NCI-H146 (cell line): ENCODE measurements around the gene BORCS5.

Experiments used
- DNase-seq: peaks from one replicate; lab custom pipeline; 2025; lab: John Stamatoyannopoulos, UW

Gene BORCS5

DNA sequence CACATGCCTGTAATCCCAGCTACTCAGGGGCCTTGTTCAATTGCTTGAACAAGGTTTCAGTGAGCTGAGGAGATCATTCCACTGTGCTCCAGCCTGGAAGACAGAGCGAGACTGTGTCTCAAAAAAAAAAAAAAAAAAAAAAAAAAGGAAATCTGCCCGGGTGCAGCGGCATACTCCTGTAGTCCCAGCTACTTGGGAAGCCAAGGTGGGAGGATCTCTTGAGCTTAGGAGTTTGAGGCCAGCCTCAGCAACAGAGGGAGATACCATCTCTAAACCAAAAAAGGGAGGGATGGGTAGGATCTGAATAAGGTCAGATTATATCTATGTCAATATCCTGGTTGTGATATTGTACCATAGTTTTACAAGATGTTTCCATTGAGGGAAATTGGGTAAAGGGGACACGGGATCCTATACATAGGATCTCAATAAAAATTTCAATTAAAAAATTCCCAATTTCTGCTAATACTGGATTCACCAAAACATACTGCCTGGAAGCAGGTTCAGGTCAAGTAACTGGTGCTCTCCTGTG, 76.4 kb downstream of the BORCS5 start:
- DNase-seq, result no peak

DNA sequence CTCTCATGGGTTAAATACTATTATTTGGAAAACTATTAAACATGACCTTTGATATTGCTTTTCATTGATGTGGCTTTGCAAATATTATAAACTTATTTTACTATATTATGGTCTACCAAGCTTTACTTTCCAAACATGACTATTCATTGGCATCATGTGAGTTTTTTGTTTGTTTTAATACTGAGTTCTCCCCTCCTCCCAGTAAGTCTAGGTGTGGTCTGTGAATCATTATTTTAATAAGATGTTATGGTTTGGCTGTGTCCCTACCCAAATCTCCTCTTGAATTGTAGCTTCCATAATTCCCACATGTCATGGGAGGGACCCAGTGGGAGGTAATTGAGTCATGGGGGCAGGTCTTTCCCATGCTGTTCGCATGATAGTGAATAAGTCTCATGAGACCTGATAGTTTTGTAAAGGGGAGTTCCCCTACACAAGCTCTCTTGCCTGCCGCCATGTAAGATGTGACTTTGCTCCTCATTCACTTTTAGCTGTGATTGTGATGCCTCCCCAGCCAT, 80.0 kb downstream of the BORCS5 start:
- DNase-seq, result no peak

DNA sequence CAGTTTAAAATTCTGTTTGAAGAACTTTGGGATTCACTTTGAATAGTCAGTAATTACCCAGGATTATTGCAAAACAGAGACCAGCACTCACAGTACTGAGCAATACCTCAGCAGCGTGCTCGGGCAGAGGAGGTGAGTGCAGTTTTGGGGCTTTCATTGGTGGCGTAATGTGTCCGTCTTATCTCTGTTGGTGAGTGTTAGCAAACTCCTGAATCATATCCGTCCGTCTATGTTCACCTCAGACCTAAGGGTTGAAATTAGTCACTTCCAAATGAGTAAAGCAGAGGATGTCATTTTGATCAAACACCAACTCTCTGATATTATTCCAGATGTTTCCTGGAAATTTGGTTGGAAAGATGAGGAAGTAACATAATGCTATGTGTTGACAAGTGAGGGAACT, 82.8 kb downstream of the BORCS5 start:
- no peak for DNase-seq

DNA sequence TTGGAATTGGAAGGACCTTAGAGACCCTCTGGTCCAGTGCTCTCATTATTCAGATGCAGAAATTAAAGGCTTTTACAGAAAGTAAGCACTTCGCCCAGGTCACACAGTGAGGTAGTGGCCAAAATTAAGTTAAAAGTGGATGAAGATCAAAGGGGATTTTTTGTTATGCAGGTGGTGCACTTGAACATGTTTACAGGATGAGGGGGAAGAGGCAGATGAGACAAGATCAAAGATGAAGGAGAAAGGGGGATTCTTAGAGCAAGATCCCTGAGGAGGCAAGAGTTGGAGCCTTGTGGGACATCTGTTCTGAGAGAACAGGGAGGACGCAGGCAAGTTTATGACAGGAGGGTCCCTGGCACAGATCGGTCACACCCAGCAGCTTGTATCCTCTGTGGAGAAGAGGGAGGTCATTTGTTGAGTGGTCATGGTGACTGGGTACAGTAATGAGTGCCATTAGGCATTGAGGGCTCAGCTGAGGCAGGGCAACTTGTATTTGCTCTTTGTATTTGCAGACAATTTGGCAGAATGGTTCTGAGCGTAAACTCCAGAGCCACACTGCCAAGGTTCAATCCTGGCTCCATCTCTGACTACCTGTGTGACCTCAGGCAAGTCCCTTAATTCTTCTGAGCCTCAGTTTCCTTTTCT, 84.0 kb downstream of the BORCS5 start:
- peak; percentile 97 for DNase-seq

DNA sequence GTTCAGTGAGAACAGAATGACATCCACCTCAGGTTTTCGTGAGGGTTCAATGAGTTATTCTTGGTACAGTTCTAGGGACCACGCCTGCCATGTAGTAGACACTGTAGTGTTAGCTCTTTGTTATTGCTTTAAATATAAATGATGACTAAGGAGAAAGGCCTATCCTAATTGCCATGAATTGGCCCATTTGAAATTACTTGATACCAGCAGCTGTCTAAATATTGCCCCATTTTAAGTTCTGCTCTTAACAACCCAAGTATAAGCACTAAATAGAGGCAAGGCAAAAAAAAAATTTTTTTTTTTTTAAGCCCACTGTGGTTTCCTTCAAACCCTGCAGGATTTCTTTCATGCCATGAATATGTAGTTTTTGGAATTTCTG, 84.5 kb downstream of the BORCS5 start:
- DNase-seq, result peak; percentile 95

DNA sequence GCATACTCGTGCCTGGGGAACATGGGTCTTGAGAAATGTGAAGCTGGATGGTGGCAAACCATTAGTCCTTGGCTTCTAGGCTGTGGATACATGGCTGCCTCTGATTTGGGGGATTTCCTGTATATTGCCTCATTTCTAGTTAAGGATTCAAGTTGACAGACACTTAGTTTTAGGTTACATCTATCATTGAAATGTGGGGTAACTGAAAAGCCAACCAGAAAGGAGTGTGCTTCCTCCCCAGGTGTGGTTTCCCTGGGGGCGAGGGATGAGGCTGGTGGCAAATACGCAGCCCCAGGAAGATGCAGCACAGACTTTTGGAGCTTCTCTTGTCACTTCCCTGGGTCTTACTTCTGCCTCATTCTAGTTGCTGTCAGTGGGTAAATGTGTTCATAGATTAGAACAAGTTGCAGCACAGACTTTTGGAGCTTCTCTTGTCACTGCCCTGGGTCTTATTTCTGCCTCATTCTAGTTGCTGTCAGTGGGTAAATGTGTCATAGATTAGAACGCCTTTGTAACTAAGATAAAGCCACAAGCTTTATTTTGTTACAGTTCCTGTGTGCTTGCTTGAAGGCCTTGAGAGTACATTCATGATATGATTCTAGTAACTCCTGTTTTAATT, 85.1 kb downstream of the BORCS5 start:
- DNase-seq, result peak; percentile 42

DNA sequence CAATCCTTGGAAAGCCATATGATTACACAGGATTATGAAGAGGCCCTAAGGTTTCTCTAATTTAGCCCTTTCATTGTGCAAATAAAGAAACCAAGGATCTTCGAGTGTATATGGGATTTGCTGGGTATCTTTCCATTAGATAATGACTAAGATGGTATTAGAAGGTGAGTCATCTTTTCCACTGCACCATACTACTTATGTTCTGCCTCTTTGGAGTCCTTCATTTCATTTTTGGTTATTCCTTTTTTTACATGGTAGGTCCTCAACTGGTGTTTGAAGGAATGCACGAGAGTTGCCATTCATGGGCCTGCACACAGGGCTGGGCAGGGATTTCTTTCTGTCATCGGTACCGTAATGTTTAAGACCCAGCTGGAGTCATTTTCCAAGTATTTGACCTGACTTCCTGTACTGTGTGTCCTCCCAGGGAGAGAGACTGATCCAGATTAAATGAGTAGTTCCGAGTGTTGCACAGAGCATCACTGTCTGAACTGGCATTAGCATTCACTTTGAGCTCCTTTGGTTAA, 85.7 kb downstream of the BORCS5 start:
- peak; percentile 36 for DNase-seq

DNA sequence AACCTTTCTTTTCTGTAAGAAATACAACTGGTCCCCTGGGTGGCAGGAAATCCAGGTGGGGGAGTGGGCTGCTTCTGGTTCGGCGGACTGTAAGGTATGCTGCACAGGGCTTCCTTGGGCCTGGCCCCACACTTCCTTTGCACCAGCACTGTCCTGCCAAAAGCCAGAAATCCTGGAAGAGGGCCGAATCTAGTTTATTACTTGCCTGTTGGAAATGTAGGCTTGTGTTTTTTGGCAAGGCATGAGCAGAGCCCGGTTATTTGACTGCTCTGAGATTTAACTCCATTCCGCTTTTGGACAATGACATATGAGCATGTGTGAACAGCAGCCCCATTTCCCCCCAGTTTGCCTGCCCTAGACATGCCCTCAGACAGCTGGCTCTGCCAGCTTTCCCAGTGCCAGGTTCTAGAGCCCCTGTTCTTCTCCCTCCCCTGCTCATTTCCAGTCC, 86.6 kb downstream of the BORCS5 start:
- no peak for DNase-seq

DNA sequence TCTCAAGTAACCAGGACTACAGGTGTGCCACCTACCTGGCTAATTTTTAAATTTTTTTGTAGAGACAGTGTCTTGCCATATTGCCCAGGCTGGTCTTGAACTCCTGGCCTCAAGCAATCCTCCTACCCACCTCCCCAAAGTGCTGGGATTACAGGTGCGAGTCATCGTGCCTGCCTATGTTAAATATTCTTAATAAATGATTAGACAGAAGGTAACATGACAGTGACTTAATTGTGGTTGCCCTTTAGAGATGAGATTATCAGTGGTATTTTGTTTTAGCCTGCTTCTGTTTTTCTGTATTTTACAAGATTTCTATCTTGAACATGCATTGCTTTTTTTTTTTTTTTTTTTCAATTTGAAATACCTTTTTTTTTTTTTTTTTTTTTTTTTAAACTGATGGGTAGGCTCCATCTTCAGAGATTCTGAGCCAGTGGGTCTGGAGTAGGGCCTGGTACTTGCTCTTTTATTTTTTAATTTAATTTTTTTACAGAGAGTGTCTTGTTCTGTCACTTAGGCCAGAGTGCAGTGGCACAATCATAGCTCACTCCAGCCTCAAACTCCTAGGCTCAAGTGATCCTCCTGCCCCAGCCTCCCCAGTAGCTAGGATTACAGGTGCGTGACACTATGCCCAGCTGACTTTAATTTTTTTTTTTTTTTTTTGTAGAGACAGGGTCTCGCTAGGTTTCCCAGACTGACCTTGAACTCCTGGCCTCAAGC, 88.4 kb downstream of the BORCS5 start:
- no peak for DNase-seq

DNA sequence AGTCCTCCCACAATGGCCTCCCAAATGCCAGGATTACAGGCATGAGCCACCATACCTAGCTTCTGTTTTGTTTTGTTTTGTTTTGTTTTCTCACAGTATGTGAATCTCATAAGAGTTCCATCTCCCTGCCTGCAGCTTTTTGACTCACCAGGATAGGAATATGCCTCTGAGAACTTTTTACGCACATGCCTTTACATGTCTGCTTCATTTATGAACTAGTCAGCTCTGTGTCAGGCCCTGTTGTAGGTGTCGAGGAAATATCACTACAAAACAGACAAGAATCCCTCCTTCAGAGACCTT, 89.0 kb downstream of the BORCS5 start:
- DNase-seq, result no peak

DNA sequence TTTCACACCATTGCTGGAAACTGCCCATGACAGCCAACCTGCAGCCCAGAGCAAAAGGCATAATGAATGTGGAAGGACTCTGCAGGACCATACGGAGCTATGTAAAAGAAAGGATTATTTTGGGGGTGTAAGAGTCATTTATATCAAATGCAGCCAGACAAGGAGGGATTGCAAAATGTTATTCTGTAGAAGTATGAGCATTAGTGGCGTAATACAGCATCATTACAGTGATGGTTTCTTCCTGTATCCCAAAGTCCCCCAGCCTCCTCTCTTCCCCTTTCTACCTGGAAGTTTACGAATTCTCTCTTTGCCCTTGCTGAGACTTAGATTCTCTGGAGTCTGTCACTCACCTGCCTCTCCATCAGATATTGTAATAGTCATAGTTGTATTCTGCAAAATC, 89.9 kb downstream of the BORCS5 start:
- DNase-seq, result no peak

DNA sequence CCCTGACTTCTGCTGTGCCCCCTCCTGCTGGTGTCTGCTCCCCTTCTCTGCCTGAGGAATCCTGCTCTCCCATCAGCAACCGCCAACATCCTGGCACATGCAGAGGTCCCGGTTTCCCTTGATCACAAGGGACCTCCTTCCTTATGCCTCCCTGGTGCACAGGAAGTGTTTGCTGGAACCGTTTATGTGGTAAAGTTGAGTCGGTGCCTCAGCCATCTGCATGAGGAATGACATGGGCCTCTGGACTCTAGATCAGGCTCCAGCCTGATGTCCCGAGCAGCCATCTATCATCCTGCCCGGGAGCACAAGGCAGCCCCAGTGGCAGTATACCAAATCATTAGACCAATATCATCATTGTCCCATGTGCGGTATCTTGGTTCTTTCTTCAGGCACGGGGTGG, 90.4 kb downstream of the BORCS5 start:
- no peak for DNase-seq

DNA sequence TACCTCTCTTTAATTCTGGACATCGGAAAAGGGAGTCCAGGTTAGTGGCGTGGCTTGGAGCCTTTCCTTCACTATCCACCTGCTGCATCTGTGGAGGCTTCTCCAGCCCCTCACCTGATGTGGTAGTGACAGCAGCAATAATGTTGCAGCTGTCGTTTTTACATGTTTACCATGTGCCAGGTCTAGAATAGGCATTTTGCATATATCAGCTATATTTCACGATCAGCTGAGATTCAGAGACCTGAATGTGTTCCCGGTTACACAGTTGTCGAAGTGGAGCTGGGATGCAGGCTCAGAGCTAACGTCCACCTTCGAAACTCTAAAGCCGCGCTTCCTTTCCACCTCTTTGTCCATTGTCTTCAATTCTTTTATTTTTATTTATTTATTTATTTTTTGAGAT, 91.0 kb downstream of the BORCS5 start:
- DNase-seq, result no peak

DNA sequence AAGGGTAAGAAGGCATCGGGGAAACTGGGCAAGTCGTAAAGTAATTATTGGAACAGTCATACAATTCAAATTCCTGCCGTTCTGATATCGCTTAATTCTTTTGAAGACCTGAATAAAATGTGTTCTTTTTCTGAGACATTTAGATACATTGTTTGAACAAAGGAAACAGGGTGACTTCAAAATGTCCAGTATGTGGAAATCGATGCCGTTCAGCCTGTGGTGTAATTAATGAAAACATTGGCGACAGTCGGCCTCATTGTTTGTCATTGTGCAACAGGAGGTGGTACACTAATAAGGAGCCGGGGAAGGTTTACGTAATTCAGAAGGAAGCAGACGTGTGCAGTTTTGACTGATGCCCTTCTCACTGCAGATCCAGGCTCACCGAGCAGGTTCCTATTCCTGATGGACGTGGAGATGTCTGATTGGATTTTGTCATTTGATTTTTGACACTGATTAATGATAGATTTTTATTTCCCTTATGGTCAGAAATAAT, 92.7 kb downstream of the BORCS5 start:
- peak; percentile 95 for DNase-seq

DNA sequence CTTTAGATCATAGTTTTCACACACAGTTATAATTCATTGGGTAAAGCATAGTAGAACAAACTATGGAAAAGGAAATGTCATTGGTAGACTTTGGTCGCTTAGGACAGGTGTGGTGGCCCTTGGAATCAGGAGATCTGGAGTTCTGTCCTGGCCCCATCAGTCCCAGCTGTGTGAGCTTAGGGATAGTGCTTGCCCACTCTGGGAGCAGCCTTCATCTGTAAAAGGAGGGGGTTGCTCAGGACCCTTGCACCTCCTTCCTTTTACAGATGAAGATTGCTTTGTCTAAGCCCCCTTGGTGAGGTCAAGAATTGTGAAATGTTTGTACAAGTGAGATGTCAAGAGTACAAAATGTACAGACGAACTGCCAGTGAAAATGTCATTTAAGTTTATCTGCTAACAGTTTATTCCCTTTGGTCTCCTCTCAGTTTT, 93.2 kb downstream of the BORCS5 start:
- no peak for DNase-seq

DNA sequence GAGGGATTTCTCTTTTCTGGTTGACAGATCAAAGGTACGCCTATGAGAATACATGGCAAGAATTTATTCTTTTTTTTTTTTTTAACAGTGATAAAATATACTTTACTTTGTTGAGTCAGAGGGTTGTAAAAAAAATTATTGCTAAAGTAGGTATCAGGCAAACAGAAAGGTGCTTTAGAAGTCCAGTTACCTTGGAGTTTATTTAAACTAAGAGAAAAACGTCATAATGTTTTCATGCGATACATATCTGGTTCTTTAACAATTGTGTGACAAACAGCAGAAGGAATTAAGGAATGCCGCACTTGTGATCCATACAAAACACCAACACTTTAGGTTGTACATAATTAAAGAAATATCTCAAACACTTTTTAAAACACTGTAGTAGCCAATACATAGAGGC, 94.2 kb downstream of the BORCS5 start:
- DNase-seq, result no peak

DNA sequence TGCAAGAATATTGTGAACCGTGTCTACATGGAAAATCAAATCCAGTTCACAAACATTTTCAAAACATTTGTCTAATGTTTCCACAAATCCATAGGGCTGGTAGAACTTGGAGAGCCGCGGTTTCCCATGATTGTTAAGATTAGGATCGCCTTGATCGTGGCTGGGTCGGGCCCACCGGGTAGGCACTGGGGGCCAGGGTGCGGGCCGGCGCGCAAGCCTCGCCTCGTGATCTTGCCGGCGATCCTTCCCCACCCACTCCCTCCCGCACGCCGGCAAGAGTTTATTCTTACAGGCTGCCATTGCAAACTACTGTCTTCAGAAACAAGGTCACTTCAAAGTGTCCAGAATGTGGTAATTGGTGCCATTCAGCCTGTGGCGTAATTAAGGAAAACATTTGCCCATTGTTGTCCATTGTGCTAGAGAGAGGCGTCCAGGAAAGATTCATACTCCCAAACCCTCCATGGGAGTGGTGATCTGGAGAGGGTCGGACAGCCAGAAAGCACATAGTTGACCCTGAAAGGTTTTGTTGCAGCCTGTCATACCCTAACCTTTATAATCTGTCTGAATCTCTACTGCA, 95.5 kb downstream of the BORCS5 start:
- no peak for DNase-seq

DNA sequence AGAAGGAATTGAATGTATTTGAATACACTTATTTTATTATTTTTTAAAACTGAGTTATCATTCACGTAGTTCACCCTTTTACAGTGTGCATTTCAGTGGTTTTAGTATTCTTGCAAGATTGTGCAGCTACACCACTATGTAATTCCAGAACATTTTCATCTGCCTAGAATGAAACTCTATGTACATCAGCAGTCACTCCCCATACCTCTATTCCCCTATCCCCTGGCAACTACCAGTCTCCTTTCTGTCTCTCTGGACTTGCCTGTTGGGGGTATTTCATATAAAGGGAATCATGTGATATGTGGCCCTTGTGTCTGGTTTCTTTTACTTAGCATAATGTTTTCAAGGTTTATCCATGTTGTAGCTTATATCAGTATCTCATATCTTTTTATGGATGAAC, 96.8 kb downstream of the BORCS5 start:
- no peak for DNase-seq

DNA sequence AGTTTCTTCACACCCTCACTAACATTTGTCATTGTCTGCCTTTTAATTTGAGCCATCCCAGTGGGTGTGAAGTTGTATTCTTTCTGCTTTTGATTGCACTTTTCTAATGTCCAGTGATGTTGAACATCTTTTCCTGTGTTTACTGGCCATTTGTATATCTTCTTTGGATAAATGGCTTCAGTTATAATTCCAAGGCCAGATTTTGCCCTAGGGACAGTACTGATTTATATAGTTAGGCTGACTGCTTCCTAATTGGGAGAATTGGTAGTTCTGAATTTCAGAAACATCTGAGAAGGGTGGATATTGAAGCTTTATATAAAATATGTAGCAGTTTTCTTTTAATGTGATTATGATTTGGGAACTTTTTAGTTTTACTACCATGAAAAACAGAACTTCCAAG, 97.4 kb downstream of the BORCS5 start:
- no peak for DNase-seq

DNA sequence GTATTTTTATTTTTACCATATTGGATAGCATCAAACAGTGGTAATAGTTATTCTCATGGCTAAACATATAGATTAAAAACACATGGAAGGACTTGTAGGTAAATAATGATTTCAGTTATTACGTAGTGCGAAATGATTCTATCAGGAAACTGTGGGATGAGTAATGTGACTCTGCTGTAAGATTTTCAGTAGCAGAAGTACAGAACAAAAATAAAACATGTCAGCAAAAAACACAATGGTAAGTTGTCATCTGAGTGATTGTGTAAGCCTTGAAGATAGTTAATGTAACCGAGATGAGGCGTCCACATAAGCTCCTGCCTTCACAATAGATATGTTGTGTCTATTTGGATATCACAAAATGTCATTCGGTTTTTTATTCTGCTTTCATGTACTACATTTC, 99.8 kb downstream of the BORCS5 start:
- DNase-seq, result no peak

DNA sequence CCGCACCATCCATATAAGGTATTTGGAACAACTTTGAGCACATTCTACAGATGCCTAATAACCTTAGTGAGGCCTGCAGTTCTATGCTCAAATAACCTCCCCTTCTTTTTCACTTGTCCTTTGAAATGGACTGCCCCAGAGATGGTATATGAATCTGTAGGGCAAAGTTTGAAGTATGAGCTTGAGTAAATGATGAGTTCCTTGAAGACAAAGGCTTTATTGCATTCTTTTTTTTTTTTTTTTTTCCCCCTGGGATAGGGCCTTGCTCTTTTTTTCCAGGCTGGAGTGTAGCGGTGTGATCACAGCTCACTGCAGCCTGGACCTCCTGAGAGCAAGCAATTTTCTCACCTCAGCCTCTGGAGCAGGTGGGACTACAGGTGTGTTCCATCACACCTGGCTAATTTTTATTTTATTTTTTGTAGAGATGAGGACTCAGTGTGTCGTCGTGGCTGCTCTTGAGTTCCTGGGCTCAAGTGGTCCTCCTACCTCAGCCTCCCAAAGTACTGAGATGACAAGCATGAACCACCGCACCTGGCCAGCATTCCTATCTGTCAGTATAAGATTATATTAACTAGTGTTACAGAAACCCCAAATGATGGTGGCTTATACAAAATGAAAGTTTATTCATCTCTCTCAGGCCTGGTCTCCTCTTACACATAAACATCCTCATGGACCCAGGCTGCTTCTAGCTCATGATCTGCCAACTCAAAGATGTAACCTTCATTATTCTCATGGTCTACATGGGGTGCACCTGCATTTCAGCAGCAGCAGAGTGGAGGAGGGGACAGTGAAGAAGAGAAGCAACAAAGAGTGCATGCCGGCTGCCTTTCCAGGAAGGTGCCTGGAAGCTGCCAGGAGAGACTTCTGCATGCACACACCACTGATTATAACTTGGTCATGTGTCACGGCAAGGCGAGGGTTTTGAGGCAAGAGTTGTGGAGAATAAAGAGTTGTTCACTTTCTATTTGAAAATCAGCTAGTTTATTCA, 104.4 kb downstream of the BORCS5 start:
- DNase-seq, result peak; percentile 38
